H1 (cell line): Measurements from ENCODE around the gene LTBP1. TPM values are rescaled to one million over a fixed set of nuclear protein-coding genes. Genes with fewer than 3 reads are reported as not detected.

ENCODE experiments used
- CTCF ChIA-PET: fragments of 300-600 bp; sonication (Branson Sonifier 250); formaldehyde crosslinking; loops from one replicate; lab custom pipeline; 2021; ENCODE audit not compliant: partially characterized antibody; lab: Charles Lee
- POLR2A ChIA-PET: fragments of 300-600 bp; sonication (Branson Sonifier 250); formaldehyde crosslinking; loops from one replicate; lab custom pipeline; 2021; ENCODE audit warnings: inconsistent platforms; ENCODE audit not compliant: partially characterized antibody; lab: Charles Lee
- DNase-seq, 2 experiments: peaks; one replicate each; pipeline versions ENCODE4 v3.0.0 to v3.0.0-alpha.2; 2010 to 2022; ENCODE audit warnings: low spot score in 2 of 2, low read depth in 1 of 2, mixed read lengths in 1 of 2
- FAIRE-seq: peaks from 2 replicates; lab custom pipeline; 2011; peaks lifted over from hg19 to GRCh38; lab: Jason Lieb, UNC
- H2AFZ ChIP-seq: 2 replicates; pipeline ENCODE4 v1.8.1; 2012; ENCODE audit warnings: low read length, inconsistent platforms
- H2AK5ac ChIP-seq: 2 replicates; pipeline ENCODE4 v1.6.1; 2013; ENCODE audit warnings: low read depth, low read length
- H2BK120ac ChIP-seq: replicated peaks from 2 replicates; pipeline ENCODE3; 2013; ENCODE audit warnings: low read depth, low read length, inconsistent platforms
- H2BK12ac ChIP-seq: 2 replicates; pipeline ENCODE4 v1.6.1; 2013; ENCODE audit warnings: low read depth, low read length
- H2BK15ac ChIP-seq: 2 replicates; pipeline ENCODE4 v1.6.1; 2013; ENCODE audit warnings: low read length
- H2BK20ac ChIP-seq: 2 replicates; pipeline ENCODE4 v1.6.1; 2013; ENCODE audit warnings: low read length
- H2BK5ac ChIP-seq: 2 replicates; pipeline ENCODE4 v1.6.1; 2013; ENCODE audit warnings: low read depth, low read length
- H3K14ac ChIP-seq: 2 replicates; pipeline ENCODE4 v1.6.1; 2013; ENCODE audit warnings: inconsistent platforms; ENCODE audit not compliant: insufficient read length
- H3K18ac ChIP-seq: 2 replicates; pipeline ENCODE4 v1.6.1; 2013; ENCODE audit warnings: low read length; ENCODE audit errors: extremely low read depth
- H3K23ac ChIP-seq: 2 replicates; pipeline ENCODE4 v1.6.1; 2013; ENCODE audit warnings: inconsistent platforms; ENCODE audit not compliant: insufficient read length
- H3K23me2 ChIP-seq: 2 replicates; pipeline ENCODE4 v1.6.1; 2013; ENCODE audit warnings: low read depth, low read length
- H3K27ac ChIP-seq: 2 replicates; pipeline ENCODE4 v1.6.1; 2011; ENCODE audit warnings: low read depth, low read length, inconsistent platforms
- H3K27me3 ChIP-seq, 4 experiments: replicated peaks in 1 of 4; 1 replicate in 1 of 4; 2 replicates in 3 of 4; pipeline versions ENCODE4 v1.6.1 to v1.8.1; 2011 to 2013; ENCODE audit warnings: low read length in 3 of 4, mild to moderate bottlenecking in 3 of 4, inconsistent platforms in 2 of 4, mixed read lengths in 2 of 4, moderate library complexity in 1 of 4; ENCODE audit not compliant: control insufficient read depth in 3 of 4, insufficient read depth in 3 of 4; ENCODE audit errors: extremely low read depth in 1 of 4
- H3K36me3 ChIP-seq, 4 experiments: 2 replicates each; pipeline versions ENCODE4 v1.6.1 to v1.8.1; 2011 to 2013; ENCODE audit warnings: mild to moderate bottlenecking in 4 of 4, low read length in 3 of 4, moderate library complexity in 2 of 4, control low read depth in 1 of 4, inconsistent platforms in 1 of 4; ENCODE audit not compliant: insufficient read depth in 4 of 4, control insufficient read depth in 2 of 4
- H3K4ac ChIP-seq: replicated peaks from 2 replicates; pipeline ENCODE3; 2013; ENCODE audit warnings: low read length, low read depth, mixed read lengths, inconsistent platforms; ENCODE audit not compliant: insufficient read length
- H3K4me1 ChIP-seq, 4 experiments: replicated peaks in 1 of 4; 1 replicate in 1 of 4; 2 replicates in 3 of 4; pipeline versions ENCODE4 v1.6.1 to v1.8.1; 2011 to 2013; ENCODE audit warnings: low read length in 3 of 4, inconsistent platforms in 2 of 4, mixed read lengths in 1 of 4; ENCODE audit not compliant: insufficient read depth in 4 of 4, control insufficient read depth in 3 of 4
- H3K4me2 ChIP-seq, 2 experiments: 2 replicates each; pipeline versions ENCODE4 v1.6.1 to v1.8.1; 2011 to 2013; ENCODE audit warnings: low read depth in 2 of 2, low read length in 2 of 2, control low read depth in 1 of 2, inconsistent platforms in 1 of 2, mild to moderate bottlenecking in 1 of 2; ENCODE audit not compliant: insufficient read depth in 1 of 2
- H3K4me3 ChIP-seq, 4 experiments: fragments of 200-600, 300-600 bp in 1 of 4; sonication (generic), shearing (Covaris generic), sonication (Bioruptor Twin) in 1 of 4; 2 replicates each; pipeline versions ENCODE4 v1.5.1 to v1.8.1; 2011 to 2016; ENCODE audit warnings: low read length in 4 of 4, low read depth in 3 of 4, control low read depth in 2 of 4, inconsistent platforms in 2 of 4, mild to moderate bottlenecking in 2 of 4, mixed read lengths in 1 of 4, moderate library complexity in 1 of 4; ENCODE audit not compliant: insufficient read depth in 2 of 4; ENCODE audit errors: extremely low read depth in 1 of 4
- H3K56ac ChIP-seq: replicated peaks from 2 replicates; pipeline ENCODE3; 2013; ENCODE audit warnings: low read depth, mild to moderate bottlenecking, mixed read lengths, low read length, inconsistent platforms; ENCODE audit not compliant: insufficient read length
- H3K79me1 ChIP-seq: 2 replicates; pipeline ENCODE4 v1.6.1; 2013; ENCODE audit warnings: low read depth, low read length, control low read depth
- H3K79me2 ChIP-seq, 2 experiments: 2 replicates each; pipeline versions ENCODE4 v1.6.1 to v1.8.1; 2012 to 2013; ENCODE audit warnings: low read length in 2 of 2, mild to moderate bottlenecking in 2 of 2, inconsistent platforms in 1 of 2; ENCODE audit not compliant: insufficient read depth in 2 of 2, control insufficient read depth in 1 of 2
- H3K9ac ChIP-seq, 4 experiments: replicated peaks in 1 of 4; 1 replicate in 1 of 4; 2 replicates in 3 of 4; pipeline versions ENCODE4 v1.6.1 to v1.8.1; 2011 to 2013; ENCODE audit warnings: low read depth in 3 of 4, low read length in 3 of 4, control low read depth in 2 of 4, mild to moderate bottlenecking in 2 of 4, moderate library complexity in 2 of 4, inconsistent platforms in 1 of 4; ENCODE audit errors: extremely low read depth in 1 of 4
- H3K9me3 ChIP-seq, 2 experiments: 2 replicates each; pipeline versions ENCODE4 v1.6.1 to v1.8.1; 2012 to 2013; ENCODE audit warnings: mild to moderate bottlenecking in 2 of 2, moderate library complexity in 2 of 2, control low read depth in 1 of 2, inconsistent platforms in 1 of 2, low read depth in 1 of 2, low read length in 1 of 2, mixed read lengths in 1 of 2; ENCODE audit not compliant: insufficient read depth in 2 of 2
- H4K20me1 ChIP-seq, 2 experiments: replicated peaks in 1 of 2; 2 replicates each; pipeline versions ENCODE3 to v1.8.1; 2011 to 2013; ENCODE audit warnings: inconsistent platforms in 2 of 2, low read length in 2 of 2, mild to moderate bottlenecking in 1 of 2; ENCODE audit not compliant: insufficient read depth in 2 of 2, control insufficient read depth in 1 of 2
- H4K5ac ChIP-seq: 2 replicates; pipeline ENCODE4 v1.6.1; 2013; ENCODE audit warnings: low read length, low read depth, mixed read lengths, inconsistent platforms; ENCODE audit not compliant: insufficient read length
- H4K8ac ChIP-seq: 2 replicates; pipeline ENCODE4 v1.8.0; 2013; ENCODE audit warnings: mild to moderate bottlenecking, moderate library complexity, low read length, inconsistent platforms; ENCODE audit not compliant: insufficient read depth; ENCODE audit errors: extremely low read depth
- H4K91ac ChIP-seq: replicated peaks from 2 replicates; pipeline ENCODE3; 2013; ENCODE audit warnings: low read length, mixed read lengths, inconsistent platforms; ENCODE audit not compliant: insufficient read length
- BRCA1 ChIP-seq: IDR thresholded peaks from 2 replicates; pipeline ENCODE4 v1.6.1; 2012; ENCODE audit warnings: low read depth, low read length, improper control_type of control experiment
- NRF1 ChIP-seq: IDR thresholded peaks from 2 replicates; pipeline ENCODE4 v1.6.1; 2011; ENCODE audit warnings: mild to moderate bottlenecking, low read depth, low read length, improper control_type of control experiment
- RFX5 ChIP-seq: IDR thresholded peaks from 2 replicates; pipeline ENCODE4 v1.6.1; 2011; ENCODE audit warnings: low read depth, low read length, improper control_type of control experiment, borderline replicate concordance
- SAP30 ChIP-seq: fragments of 300-600 bp; sonication (generic); IDR thresholded peaks from 2 replicates; pipeline ENCODE4 v1.7.1; 2012; ENCODE audit warnings: low read length, moderate library complexity, mild to moderate bottlenecking, inconsistent platforms; ENCODE audit not compliant: insufficient read depth, insufficient replicate concordance
- TAF1 ChIP-seq: IDR thresholded peaks from 2 replicates; pipeline ENCODE4 v1.6.1; 2011; ENCODE audit warnings: mild to moderate bottlenecking, low read depth, low read length
- TCF12 ChIP-seq: IDR thresholded peaks from 2 replicates; pipeline ENCODE4 v1.6.1; 2011; ENCODE audit warnings: low read depth, mild to moderate bottlenecking, low read length
- WGBS, 2 experiments: shearing (Covaris generic) in 1 of 2; methylation state at CpG; one replicate each; pipeline versions ENCODE4 v1.1.6 to v1.1.7; 2013 to 2015; ENCODE audit warnings: low lambda C conversion rate in 2 of 2, mixed read lengths in 2 of 2, inconsistent platforms in 1 of 2, low coverage in 1 of 2, missing lambda C conversion rate in 1 of 2; ENCODE audit not compliant: insufficient replicate concordance in 2 of 2, insufficient coverage in 1 of 2, insufficient read length in 1 of 2; ENCODE audit errors: extremely low coverage in 1 of 2, missing lambda C conversion rate in 1 of 2; 5-methylcytosine and 5-hydroxymethylcytosine counted together
- polyA plus RNA-seq, 7 experiments: library from polyadenylated mRNA; depleted of rRNA in 3 of 7; stranded (reverse) in 5 of 7; unstranded in 2 of 7; fragments of >200 nt in 5 of 7; fragments of 200-250 nt in 2 of 7; gene quantifications; 1 replicate in 5 of 7; 2 replicates in 1 of 7; 4 replicates in 1 of 7; pipeline versions ENCODE4 v1.2.1 to v1.2.3, GENCODE V29; 2011 to 2013; ENCODE audit warnings: missing spikeins in 2 of 7, mixed read lengths in 2 of 7
- total RNA-seq: library from RNA; stranded (reverse); fragmentation: NEBNext Ultra II Directional; extraction: Animal tissue kit (Norgen Biotek cat#: 25700); gene quantifications from 2 replicates; pipeline ENCODE4 v1.2.1, GENCODE V29; 2021
- TF ChIP-seq, protein P1 (sequence below): IDR thresholded peaks from 2 replicates; pipeline ENCODE4 v1.6.1; 2012; ENCODE audit warnings: inconsistent platforms
- TF ChIP-seq, protein P2 (sequence below): IDR thresholded peaks from 2 replicates; pipeline ENCODE4 v1.6.1; 2012; ENCODE audit warnings: inconsistent platforms

Gene LTBP1
- total and polyA plus RNA-seq, 2 of the 8 experiments (the other 6 are each of a cell fraction or from before 2014, with no cell fraction given), result 15.4 to 24.7 TPM

DNA sequence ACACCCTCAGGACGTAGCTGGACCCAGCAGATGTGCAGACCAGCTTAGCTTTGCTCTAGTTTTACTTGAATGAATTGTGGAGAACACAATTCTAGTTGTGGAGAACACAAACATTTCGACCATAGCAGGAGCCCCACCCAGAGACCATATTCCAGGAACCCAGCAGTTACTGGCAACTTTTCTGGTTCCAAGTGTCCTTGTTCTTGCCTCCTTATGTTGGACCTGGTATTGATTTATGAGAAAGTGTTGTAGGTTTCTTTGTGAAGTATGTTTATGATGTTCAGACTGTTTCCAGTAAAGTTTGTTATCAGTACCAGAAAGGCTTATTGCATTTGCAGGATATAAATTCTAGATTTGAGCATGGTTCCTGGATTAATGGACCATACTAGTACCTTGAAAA, 51.0 kb downstream of the LTBP1 start:
- H2BK120ac ChIP-seq, result no peak overlapping the region

More for the DNA sequence above, 51.0 kb downstream of the LTBP1 start:
- no peak overlapping the region for H3K14ac ChIP-seq
- ChIA-PET POLR2A (no interaction called here), CTCF (interaction anchor here (1.4 kb wide), 1 partner anchor 10 kb away, joined by 3 read pairs; no protein-coding TSS in a partner anchor)
- no peaks in the 10 kb centered on the region for H3K9me3 ChIP-seq
- no peaks in the 10 kb centered on the region for H3K4me1 ChIP-seq
- no peak overlapping the region for H2BK15ac ChIP-seq
- no peak overlapping the region for H3K27ac ChIP-seq
- no peak overlapping the region for H2BK12ac ChIP-seq
- H3K36me3 ChIP-seq, result no peaks in the 10 kb centered on the region
- H3K79me1 ChIP-seq, result no peaks in the 10 kb centered on the region
- H4K8ac ChIP-seq, result no peak overlapping the region
- H2BK20ac ChIP-seq, result no peak overlapping the region
- no peak overlapping the region for H4K5ac ChIP-seq
- DNase-seq, result no peak
- peaks cover 2% of the 10 kb centered on the region; the same call in 1 of the 2 replicates for H3K23me2 ChIP-seq
- no peak overlapping the region for H3K9ac ChIP-seq
- no peak overlapping the region for H2AK5ac ChIP-seq
- H4K91ac ChIP-seq, result no peak overlapping the region
- TF ChIP-seq, protein P1, sequence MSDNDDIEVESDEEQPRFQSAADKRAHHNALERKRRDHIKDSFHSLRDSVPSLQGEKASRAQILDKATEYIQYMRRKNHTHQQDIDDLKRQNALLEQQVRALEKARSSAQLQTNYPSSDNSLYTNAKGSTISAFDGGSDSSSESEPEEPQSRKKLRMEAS, result no peak
- TF ChIP-seq NRF1 (no peak), SAP30 (no peak), TAF1 (no peak), BRCA1 (no peak), RFX5 (no peak), TCF12 (no peak)
- TF ChIP-seq, protein P2, sequence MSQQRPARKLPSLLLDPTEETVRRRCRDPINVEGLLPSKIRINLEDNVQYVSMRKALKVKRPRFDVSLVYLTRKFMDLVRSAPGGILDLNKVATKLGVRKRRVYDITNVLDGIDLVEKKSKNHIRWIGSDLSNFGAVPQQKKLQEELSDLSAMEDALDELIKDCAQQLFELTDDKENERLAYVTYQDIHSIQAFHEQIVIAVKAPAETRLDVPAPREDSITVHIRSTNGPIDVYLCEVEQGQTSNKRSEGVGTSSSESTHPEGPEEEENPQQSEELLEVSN, result no peak
- no peaks in the 10 kb centered on the region for H3K79me2 ChIP-seq
- no peak overlapping the region for H3K23ac ChIP-seq
- H3K4me2 ChIP-seq, result no peak overlapping the region
- 90% methylated on average over 2 of the region's 2 CpGs; no CpG with 5 or more reads in 1 of the 2 experiments for WGBS, 2 experiments
- H4K20me1 ChIP-seq, result no peaks in the 10 kb centered on the region
- H3K4ac ChIP-seq, result no peak overlapping the region
- no peak overlapping the region for H2BK5ac ChIP-seq
- H2AFZ ChIP-seq, result no peak overlapping the region
- H3K4me3 ChIP-seq, result no peak overlapping the region
- no peaks in the 10 kb centered on the region for H3K27me3 ChIP-seq
- H3K18ac ChIP-seq, result no peak overlapping the region
- H3K56ac ChIP-seq, result no peak overlapping the region
- FAIRE-seq, result no peak
